Epithelial cell of esophagus (primary cell): ENCODE measurements around the gene BAX.

Source experiments
- DNase-seq: peaks from one replicate; pipeline ENCODE4 v3.0.0; 2010; ENCODE audit warnings: low read depth
- H3K4me3 ChIP-seq: 2 replicates; pipeline ENCODE4 v1.5.1; 2011; ENCODE audit warnings: mild to moderate bottlenecking, low read length, control low read depth
- CTCF ChIP-seq: IDR thresholded peaks from 2 replicates; pipeline ENCODE4 v1.5.1; 2011; ENCODE audit warnings: low read depth, mild to moderate bottlenecking, low read length, control low read depth, inconsistent platforms; ENCODE audit not compliant: insufficient read depth; ENCODE audit errors: missing control alignments

BAX gene

GRCh38 chr19:48987323-48987722 lies 32.6 kb downstream of the BAX start:
- no peak overlapping the region for H3K4me3 ChIP-seq
- DNase-seq: no peak
- TF ChIP-seq CTCF: no peak

- no peak overlapping the region for H3K4me3 ChIP-seq
- no peak for TF ChIP-seq CTCF
- no peak for DNase-seq
Measured at GRCh38 chr19:48988286-48988685, 33.6 kb downstream of the BAX start.

- no peak for DNase-seq
- H3K4me3 ChIP-seq: no peak overlapping the region
- no peak for TF ChIP-seq CTCF
Measured at GRCh38 chr19:48988860-48989259, 34.2 kb downstream of the BAX start.

GRCh38 chr19:48989701-48990291 lies 35.1 kb downstream of the BAX start:
- DNase-seq: no peak
- no peak overlapping the region for H3K4me3 ChIP-seq
- no peak for TF ChIP-seq CTCF

GRCh38 chr19:48990400-48990799 lies 35.7 kb downstream of the BAX start:
- no peak overlapping the region for H3K4me3 ChIP-seq
- no peak for DNase-seq
- TF ChIP-seq CTCF: no peak

GRCh38 chr19:48991011-48991609 lies 36.4 kb downstream of the BAX start:
- no peak for TF ChIP-seq CTCF
- peak overlapping the region; percentile 90 for H3K4me3 ChIP-seq
- DNase-seq: no peak
